GM23338 (cell line): ENCODE measurements around the gene ITGA3. TPM values are rescaled to one million over a fixed set of nuclear protein-coding genes. Genes with fewer than 3 reads are reported as not detected.

Experiments
- ATAC-seq: fragments of 200-7000 bp; cut with Tn5 transposase; 3 replicates; pipeline ENCODE4 v1.9.1; 2020
- DNase-seq: peaks from one replicate; pipeline ENCODE4 v3.0.0-alpha.2; 2015; ENCODE audit warnings: low spot score
- H2AFZ ChIP-seq: fragments of 200-600 bp; sonication (generic); 2 replicates; pipeline ENCODE4 v1.8.0; 2016; ENCODE audit warnings: antibody characterized with exemption, mild to moderate bottlenecking, moderate library complexity
- H3F3A ChIP-seq: fragments of 200-600 bp; sonication (generic); replicated peaks from 2 replicates; pipeline ENCODE4 v1.8.0; 2017; ENCODE audit warnings: antibody characterized with exemption, mixed run types, low read depth
- H3K27ac ChIP-seq: fragments of 200-600 bp; sonication (generic); 2 replicates; pipeline ENCODE4 v1.6.1; 2016; ENCODE audit warnings: low read depth
- H3K27me3 ChIP-seq: fragments of 200-600 bp; sonication (generic); 2 replicates; pipeline ENCODE4 v1.8.0; 2016; ENCODE audit warnings: mild to moderate bottlenecking, mixed run types, moderate library complexity; ENCODE audit not compliant: insufficient read depth
- H3K36me3 ChIP-seq: fragments of 200-600 bp; sonication (generic); 2 replicates; pipeline ENCODE4 v1.8.0; 2016; ENCODE audit warnings: mild to moderate bottlenecking; ENCODE audit not compliant: insufficient read depth
- H3K4me1 ChIP-seq: fragments of 200-600 bp; sonication (generic); 2 replicates; pipeline ENCODE4 v1.8.0; 2016; ENCODE audit warnings: mild to moderate bottlenecking, moderate library complexity; ENCODE audit not compliant: insufficient read depth
- H3K4me2 ChIP-seq: fragments of 200-600 bp; sonication (generic); 2 replicates; pipeline ENCODE4 v1.7.1; 2017; ENCODE audit warnings: mixed run types
- H3K4me3 ChIP-seq: fragments of 200-600 bp; sonication (generic); 2 replicates; pipeline ENCODE4 v1.6.1; 2016; ENCODE audit warnings: mixed run types
- H3K79me2 ChIP-seq: fragments of 200-600 bp; sonication (generic); replicated peaks from 2 replicates; pipeline ENCODE4 v1.8.0; 2017; ENCODE audit warnings: mild to moderate bottlenecking; ENCODE audit not compliant: insufficient read depth
- H3K9me2 ChIP-seq: fragments of 200-600 bp; sonication (generic); 2 replicates; pipeline ENCODE4 v1.8.0; 2017; ENCODE audit not compliant: insufficient read depth
- H4K20me1 ChIP-seq: fragments of 200-600 bp; sonication (generic); replicated peaks from 2 replicates; pipeline ENCODE4 v1.8.0; 2017; ENCODE audit warnings: mild to moderate bottlenecking; ENCODE audit not compliant: insufficient read depth
- H3K27ac Mint-ChIP-seq: 2 replicates; pipeline ENCODE4 v1.8.0; 2020; ENCODE audit warnings: inconsistent platforms, mild to moderate bottlenecking, moderate library complexity, mixed read lengths
- H3K27me3 Mint-ChIP-seq: 3 replicates; pipeline ENCODE4 v1.8.0; 2022; ENCODE audit warnings: low read depth, mild to moderate bottlenecking, moderate library complexity, mixed read lengths, inconsistent platforms; ENCODE audit not compliant: insufficient read depth, poor library complexity
- H3K36me3 Mint-ChIP-seq: 3 replicates; pipeline ENCODE4 v1.8.0; 2021; ENCODE audit warnings: low read depth, mild to moderate bottlenecking, inconsistent platforms, moderate library complexity, mixed read lengths
- H3K4me1 Mint-ChIP-seq: 3 replicates; pipeline ENCODE4 v1.8.0; 2020; ENCODE audit warnings: mild to moderate bottlenecking, inconsistent platforms, mixed read lengths
- H3K4me3 Mint-ChIP-seq: 3 replicates; pipeline ENCODE4 v1.8.0; 2021; ENCODE audit warnings: moderate library complexity, mild to moderate bottlenecking, inconsistent platforms, mixed read lengths
- H3K9me3 Mint-ChIP-seq: 3 replicates; pipeline ENCODE4 v1.8.0; 2020; ENCODE audit warnings: moderate library complexity, mild to moderate bottlenecking, inconsistent platforms, mixed read lengths
- CTCF ChIP-seq, 2 experiments: fragments of 200-600 bp in 1 of 2; sonication (generic) in 1 of 2; conservative IDR thresholded peaks; 2 replicates each; pipeline versions ENCODE4 v1.5.1 to v1.6.1; 2016 to 2017; ENCODE audit warnings: antibody characterized with exemption in 2 of 2, low read depth in 2 of 2, mild to moderate bottlenecking in 2 of 2, moderate library complexity in 1 of 2
- EZH2phosphoT487 ChIP-seq: fragments of 200-600 bp; sonication (generic); IDR thresholded peaks from one replicate; pipeline ENCODE4 v1.8.1; 2018; ENCODE audit warnings: antibody characterized with exemption; ENCODE audit not compliant: unreplicated experiment
- STAT1 ChIP-seq: IDR thresholded peaks from one replicate; pipeline ENCODE4 v1.6.1; 2016; ENCODE audit warnings: antibody characterized with exemption; ENCODE audit not compliant: unreplicated experiment
- ZNF114 ChIP-seq: fragments of 250-450 bp; sonication (Bioruptor Pico); IDR thresholded peaks from 2 replicates; pipeline ENCODE4 v1.5.0; 2020; ENCODE audit warnings: mild to moderate bottlenecking, moderate library complexity
- ZNF331 ChIP-seq: fragments of 250-450 bp; sonication (Bioruptor Pico); IDR thresholded peaks from 2 replicates; pipeline ENCODE4 v1.5.0; 2020; ENCODE audit warnings: low read depth, mild to moderate bottlenecking, moderate library complexity
- ZNF462 ChIP-seq: fragments of 250-450 bp; sonication (Bioruptor Pico); IDR thresholded peaks from 2 replicates; pipeline ENCODE4 v1.5.0; 2020; ENCODE audit warnings: mild to moderate bottlenecking, moderate library complexity
- polyA plus RNA-seq: library from polyadenylated mRNA; unstranded; fragments of >200 nt; fragmentation: Nextera tagmentation; extraction: Ambion mirVana; gene quantifications from 2 replicates; pipeline ENCODE4 v1.2.1, GENCODE V29; 2016
- total RNA-seq: library from RNA; depleted of rRNA; stranded (reverse); fragments of >200 nt; shearing (Covaris generic); gene quantifications from 2 replicates; pipeline ENCODE4 v1.2.3, GENCODE V29; 2014
- TF ChIP-seq, protein P1 (sequence below): IDR thresholded peaks from one replicate; pipeline ENCODE4 v1.6.1; 2018; ENCODE audit warnings: antibody characterized with exemption; ENCODE audit not compliant: unreplicated experiment

ITGA3 gene
- total and polyA plus RNA-seq, 2 experiments from 2014 or later: 9.6 to 28.3 TPM

- TF ChIP-seq, protein P1, sequence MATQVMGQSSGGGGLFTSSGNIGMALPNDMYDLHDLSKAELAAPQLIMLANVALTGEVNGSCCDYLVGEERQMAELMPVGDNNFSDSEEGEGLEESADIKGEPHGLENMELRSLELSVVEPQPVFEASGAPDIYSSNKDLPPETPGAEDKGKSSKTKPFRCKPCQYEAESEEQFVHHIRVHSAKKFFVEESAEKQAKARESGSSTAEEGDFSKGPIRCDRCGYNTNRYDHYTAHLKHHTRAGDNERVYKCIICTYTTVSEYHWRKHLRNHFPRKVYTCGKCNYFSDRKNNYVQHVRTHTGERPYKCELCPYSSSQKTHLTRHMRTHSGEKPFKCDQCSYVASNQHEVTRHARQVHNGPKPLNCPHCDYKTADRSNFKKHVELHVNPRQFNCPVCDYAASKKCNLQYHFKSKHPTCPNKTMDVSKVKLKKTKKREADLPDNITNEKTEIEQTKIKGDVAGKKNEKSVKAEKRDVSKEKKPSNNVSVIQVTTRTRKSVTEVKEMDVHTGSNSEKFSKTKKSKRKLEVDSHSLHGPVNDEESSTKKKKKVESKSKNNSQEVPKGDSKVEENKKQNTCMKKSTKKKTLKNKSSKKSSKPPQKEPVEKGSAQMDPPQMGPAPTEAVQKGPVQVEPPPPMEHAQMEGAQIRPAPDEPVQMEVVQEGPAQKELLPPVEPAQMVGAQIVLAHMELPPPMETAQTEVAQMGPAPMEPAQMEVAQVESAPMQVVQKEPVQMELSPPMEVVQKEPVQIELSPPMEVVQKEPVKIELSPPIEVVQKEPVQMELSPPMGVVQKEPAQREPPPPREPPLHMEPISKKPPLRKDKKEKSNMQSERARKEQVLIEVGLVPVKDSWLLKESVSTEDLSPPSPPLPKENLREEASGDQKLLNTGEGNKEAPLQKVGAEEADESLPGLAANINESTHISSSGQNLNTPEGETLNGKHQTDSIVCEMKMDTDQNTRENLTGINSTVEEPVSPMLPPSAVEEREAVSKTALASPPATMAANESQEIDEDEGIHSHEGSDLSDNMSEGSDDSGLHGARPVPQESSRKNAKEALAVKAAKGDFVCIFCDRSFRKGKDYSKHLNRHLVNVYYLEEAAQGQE: no peak
- no peak for TF ChIP-seq EZH2phosphoT487
These were observed 11.1 kb downstream of the ITGA3 start (continued) for GRCh38 chr17:50066995-50067394.

GRCh38 chr17:50067996-50068395 is 12.1 kb downstream of the ITGA3 start:
- H3K9me2 ChIP-seq: no peaks in the 10 kb centered on the region
- H3K4me3 ChIP-seq: no peak overlapping the region
- no peaks in the 10 kb centered on the region for H3K4me1 ChIP-seq
- Mint-ChIP-seq H3K36me3 (peaks cover 14% of the 10 kb centered on the region), H3K27me3 (peaks cover 11% of the 10 kb centered on the region), H3K27ac (no peak overlapping the region), H3K4me1 (peaks cover 9% of the 10 kb centered on the region), H3K9me3 (no peaks in the 10 kb centered on the region), H3K4me3 (no peak overlapping the region)
- DNase-seq: no peak
- no peaks in the 10 kb centered on the region; the same call in 1 of the 2 replicates for H4K20me1 ChIP-seq
- no peak for ATAC-seq
- TF ChIP-seq STAT1 (no peak), ZNF331 (CRISPR knock-in tag) (no peak), CTCF (conservative IDR thresholded peaks at IDR 0.05; ENCODE audit: low read depth in 2 of 2) (peak in 1 of 2 experiments; percentile 23; a peak in 1 of 4 replicates), ZNF114 (CRISPR knock-in tag) (no peak), EZH2phosphoT487 (no peak)
- H3F3A ChIP-seq: no peaks in the 10 kb centered on the region
- H3K4me2 ChIP-seq: no peak overlapping the region
- no peak overlapping the region for H2AFZ ChIP-seq
- no peaks in the 10 kb centered on the region for H3K27me3 ChIP-seq
- H3K36me3 ChIP-seq: no peaks in the 10 kb centered on the region
- no peaks in the 10 kb centered on the region for H3K79me2 ChIP-seq
- no peak overlapping the region for H3K27ac ChIP-seq

GRCh38 chr17:50070908-50071680 is 15.2 kb downstream of the ITGA3 start:
- Mint-ChIP-seq H3K36me3 (peaks cover 14% of the 10 kb centered on the region), H3K27me3 (no peaks in the 10 kb centered on the region), H3K4me1 (peaks cover 4% of the 10 kb centered on the region; the same call in 1 of the 3 replicates), H3K27ac (no peak overlapping the region), H3K4me3 (no peak overlapping the region), H3K9me3 (no peaks in the 10 kb centered on the region)
- DNase-seq (no peak), ATAC-seq (no peak)
- H3K79me2 ChIP-seq: no peaks in the 10 kb centered on the region
- no peaks in the 10 kb centered on the region for H3K36me3 ChIP-seq
- H3K4me3 ChIP-seq: no peak overlapping the region
- H3K9me2 ChIP-seq: no peaks in the 10 kb centered on the region
- no peaks in the 10 kb centered on the region for H3F3A ChIP-seq
- H4K20me1 ChIP-seq: no peaks in the 10 kb centered on the region; the same call in 1 of the 2 replicates
- no peak overlapping the region for H3K27ac ChIP-seq
- no peaks in the 10 kb centered on the region for H3K27me3 ChIP-seq
- no peaks in the 10 kb centered on the region for H3K4me1 ChIP-seq
- no peak overlapping the region for H3K4me2 ChIP-seq
- no peak overlapping the region for H2AFZ ChIP-seq
- no peak for TF ChIP-seq EZH2phosphoT487
- no peak for TF ChIP-seq ZNF462 (CRISPR knock-in tag)
- no peak for TF ChIP-seq ZNF114 (CRISPR knock-in tag)
